GM12864 (cell line): ENCODE data around the gene CAMSAP1.

Experiments
- DNase-seq: peaks from one replicate; pipeline ENCODE4 v3.0.0-alpha.2; 2011; ENCODE audit warnings: low read depth
- H3K4me3 ChIP-seq: 2 replicates; pipeline ENCODE4 v1.5.1; 2011; ENCODE audit warnings: mild to moderate bottlenecking, low read depth, low read length, control low read depth
- TF ChIP-seq, protein P1 (sequence below): IDR thresholded peaks from 2 replicates; pipeline ENCODE4 v1.5.1; 2011; ENCODE audit warnings: low read depth, mild to moderate bottlenecking, moderate library complexity, low read length, control low read depth, inconsistent platforms; ENCODE audit errors: missing control alignments

Gene CAMSAP1

DNA sequence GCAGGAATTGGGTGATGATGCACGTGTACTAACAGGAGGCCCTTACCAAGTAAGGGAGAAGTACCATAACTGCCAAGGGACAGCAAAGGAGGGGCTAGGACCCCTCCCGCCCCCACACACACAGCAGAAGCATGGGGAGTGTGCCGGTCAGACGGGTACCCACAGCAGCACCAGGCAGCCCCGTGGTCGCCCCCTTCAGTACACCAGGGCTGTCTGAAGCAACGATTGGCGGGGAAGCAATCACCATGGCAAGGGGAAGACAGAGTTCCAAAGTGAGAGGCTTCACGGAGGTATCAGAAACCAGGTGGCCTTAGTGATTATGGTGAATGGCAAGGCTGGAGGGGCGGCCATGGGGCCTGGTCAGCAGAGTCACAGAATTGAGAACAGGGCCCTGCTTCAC lies 72.2 kb downstream of the CAMSAP1 start:
- H3K4me3 ChIP-seq = no peak overlapping the region
- TF ChIP-seq, protein P1, sequence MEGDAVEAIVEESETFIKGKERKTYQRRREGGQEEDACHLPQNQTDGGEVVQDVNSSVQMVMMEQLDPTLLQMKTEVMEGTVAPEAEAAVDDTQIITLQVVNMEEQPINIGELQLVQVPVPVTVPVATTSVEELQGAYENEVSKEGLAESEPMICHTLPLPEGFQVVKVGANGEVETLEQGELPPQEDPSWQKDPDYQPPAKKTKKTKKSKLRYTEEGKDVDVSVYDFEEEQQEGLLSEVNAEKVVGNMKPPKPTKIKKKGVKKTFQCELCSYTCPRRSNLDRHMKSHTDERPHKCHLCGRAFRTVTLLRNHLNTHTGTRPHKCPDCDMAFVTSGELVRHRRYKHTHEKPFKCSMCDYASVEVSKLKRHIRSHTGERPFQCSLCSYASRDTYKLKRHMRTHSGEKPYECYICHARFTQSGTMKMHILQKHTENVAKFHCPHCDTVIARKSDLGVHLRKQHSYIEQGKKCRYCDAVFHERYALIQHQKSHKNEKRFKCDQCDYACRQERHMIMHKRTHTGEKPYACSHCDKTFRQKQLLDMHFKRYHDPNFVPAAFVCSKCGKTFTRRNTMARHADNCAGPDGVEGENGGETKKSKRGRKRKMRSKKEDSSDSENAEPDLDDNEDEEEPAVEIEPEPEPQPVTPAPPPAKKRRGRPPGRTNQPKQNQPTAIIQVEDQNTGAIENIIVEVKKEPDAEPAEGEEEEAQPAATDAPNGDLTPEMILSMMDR = no peak
- no peak for DNase-seq

DNA sequence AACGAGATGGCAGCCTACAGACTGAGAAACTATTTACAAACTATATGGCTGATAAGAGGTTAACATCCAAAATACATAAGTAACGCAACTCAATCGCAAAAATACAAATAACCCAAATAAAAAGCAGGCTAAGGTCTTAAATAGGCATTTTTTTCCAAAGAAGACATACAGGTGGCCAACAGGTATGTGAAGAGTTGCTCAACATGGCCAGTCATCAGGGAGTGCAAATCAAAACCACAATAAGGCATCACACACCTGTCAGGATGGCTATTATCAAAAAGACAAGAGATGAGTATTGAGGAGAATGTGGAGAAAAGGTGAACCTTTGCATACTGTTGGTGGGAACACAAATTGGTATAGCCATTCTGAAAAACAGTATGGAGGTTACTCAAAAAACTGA lies 73.5 kb downstream of the CAMSAP1 start:
- DNase-seq = no peak
- TF ChIP-seq, protein P1 = no peak
- no peak overlapping the region for H3K4me3 ChIP-seq

DNA sequence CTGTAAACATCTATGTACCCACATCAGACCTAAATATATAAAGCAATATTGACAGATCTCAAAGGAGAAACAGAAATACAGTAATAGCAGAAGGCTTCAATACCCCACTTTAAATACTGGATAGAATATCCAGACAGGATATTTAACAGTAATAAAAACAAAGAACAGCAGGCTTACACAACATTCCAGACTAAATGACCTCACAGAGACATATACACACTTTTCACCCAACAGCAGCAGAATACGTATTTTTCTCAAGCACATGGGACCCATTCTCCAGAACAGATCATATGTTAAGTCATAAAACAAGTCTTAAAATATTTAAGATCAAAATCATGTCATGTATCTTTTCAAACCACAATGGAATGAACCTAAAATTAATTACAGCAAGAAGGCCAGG lies 76.8 kb downstream of the CAMSAP1 start:
- DNase-seq = no peak
- no peak overlapping the region for H3K4me3 ChIP-seq
- TF ChIP-seq, protein P1 = no peak

DNA sequence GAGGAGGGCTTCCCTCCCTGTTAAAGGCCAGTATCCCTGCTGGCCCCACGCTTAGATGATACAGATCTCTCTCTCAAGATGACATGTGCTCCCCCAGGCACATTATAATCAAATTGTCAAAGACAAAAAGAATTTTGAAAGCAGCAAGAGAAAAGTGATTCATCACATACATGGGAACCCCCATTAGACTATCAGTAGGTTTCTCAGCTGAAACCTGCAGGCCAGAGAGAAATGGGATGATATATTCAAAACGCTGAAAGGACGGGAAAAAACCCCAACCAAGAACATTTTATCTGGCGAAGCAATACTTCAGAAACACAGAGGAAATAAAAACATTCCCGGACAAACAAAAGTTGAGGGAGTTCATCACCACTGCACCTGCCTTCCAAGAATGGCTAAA lies 78.7 kb downstream of the CAMSAP1 start:
- DNase-seq = no peak
- TF ChIP-seq, protein P1 = no peak
- H3K4me3 ChIP-seq = no peak overlapping the region

DNA sequence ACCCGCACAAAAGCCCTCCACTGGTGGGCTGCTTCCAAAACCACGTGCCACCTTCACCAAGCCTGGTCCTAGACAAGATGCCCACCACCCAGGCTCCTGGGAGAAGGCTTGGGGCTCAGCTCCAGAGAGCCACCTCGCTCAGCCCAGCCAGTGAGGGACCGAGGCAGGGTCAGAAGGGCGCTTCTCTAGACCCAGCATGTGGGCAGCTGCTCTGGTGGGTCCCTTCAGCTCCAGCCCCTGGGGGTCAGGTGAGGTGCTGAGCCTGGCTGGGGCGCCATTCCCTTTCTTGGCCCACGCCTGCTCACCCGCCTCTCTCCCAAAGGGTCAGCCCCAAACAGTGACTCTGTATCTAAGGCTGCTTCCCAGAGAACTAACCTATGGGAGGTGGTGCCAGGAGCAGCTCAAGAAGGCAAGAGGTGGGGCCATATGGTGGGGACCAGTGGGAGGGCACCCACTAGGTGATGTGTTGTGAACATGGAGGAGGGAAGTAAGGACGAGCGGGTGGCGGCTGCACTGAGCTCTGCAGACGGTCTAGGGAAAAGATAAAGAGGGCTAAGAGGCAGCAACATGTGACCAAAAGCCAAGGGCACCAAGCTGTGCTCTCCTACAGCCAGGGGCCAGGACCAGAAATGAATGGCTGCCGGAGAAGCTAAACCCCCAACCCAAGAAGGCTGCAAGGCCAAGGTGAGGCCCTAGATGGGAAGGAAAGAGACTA lies 79.3 kb downstream of the CAMSAP1 start:
- no peak overlapping the region for H3K4me3 ChIP-seq
- TF ChIP-seq, protein P1 = no peak
- DNase-seq = no peak

DNA sequence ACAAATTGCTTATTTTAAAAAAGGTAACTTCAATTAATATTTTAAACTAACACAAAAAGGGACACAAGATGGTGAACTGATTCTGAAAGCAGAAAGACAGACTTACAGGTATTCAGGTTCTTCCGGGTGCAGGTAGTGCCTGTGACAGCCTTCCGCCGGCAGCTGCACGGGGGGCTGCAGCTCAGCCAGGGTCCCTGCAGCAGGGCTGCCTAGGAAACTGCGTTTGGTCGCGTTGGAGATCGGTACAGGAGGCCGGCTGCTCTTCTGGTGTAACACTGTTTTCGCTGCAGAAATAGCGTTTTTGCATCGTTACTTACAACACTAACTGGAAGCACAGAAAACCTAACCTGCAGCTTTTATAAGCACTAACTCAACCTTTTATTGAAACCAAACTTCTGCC lies 80.0 kb downstream of the CAMSAP1 start:
- TF ChIP-seq, protein P1 = no peak
- no peak overlapping the region for H3K4me3 ChIP-seq
- DNase-seq = no peak

DNA sequence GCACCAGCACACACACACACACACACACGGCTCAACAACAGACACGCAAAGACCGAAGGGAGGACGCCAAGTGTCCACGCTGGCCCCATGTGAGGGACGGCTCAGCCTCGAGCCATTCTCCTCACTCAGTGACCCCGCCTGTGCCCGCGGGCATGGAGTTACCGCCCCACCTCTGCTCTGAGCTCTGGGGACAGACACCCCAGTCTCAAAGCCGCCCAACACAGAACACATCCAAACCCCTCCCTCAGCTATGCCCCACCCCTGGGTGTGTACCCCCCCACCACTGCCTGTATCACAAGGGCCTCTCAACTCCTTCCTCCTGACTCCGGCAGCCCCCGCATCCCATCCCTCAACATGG lies 81.2 kb downstream of the CAMSAP1 start:
- TF ChIP-seq, protein P1 = no peak
- DNase-seq = no peak

More for the DNA sequence above, 81.2 kb downstream of the CAMSAP1 start:
- no peak overlapping the region for H3K4me3 ChIP-seq
